Ovary (tissue), 9 donors: ENCODE data around the gene CNTD1. TPM values are rescaled to one million over a fixed set of nuclear protein-coding genes. Genes with fewer than 3 reads are reported as not detected.
A peak's percentile ranks its signal among the peaks of the same experiment; 100 is the strongest.

Experiments
- DNase-seq, 5 donors: peaks; one replicate each; pipeline ENCODE4 v3.0.0-alpha.2; 2019 to 2020
- H3K27ac ChIP-seq, 2 donors: fragments of 200-600 bp; one replicate each; pipeline versions ENCODE4 v1.5.1 to v1.8.0; 2019 to 2022
- H3K27me3 ChIP-seq: fragments of 200-600 bp; one replicate; pipeline ENCODE4 v1.8.0; 2022
- H3K36me3 ChIP-seq: fragments of 200-600 bp; sonication (generic); one replicate; pipeline ENCODE4 v1.5.1; 2019
- H3K4me1 ChIP-seq: one replicate; pipeline ENCODE4 v1.8.1; 2013; ENCODE audit warnings: mild to moderate bottlenecking, moderate library complexity; ENCODE audit not compliant: insufficient read depth
- H3K4me3 ChIP-seq: fragments of 200-600 bp; sonication (generic); one replicate; pipeline ENCODE4 v1.5.1; 2017
- H3K9me3 ChIP-seq, 2 donors: fragments of 200-600 bp in 1 of 2; sonication (generic) in 1 of 2; one replicate each; pipeline versions ENCODE4 v1.5.1 to v1.8.1; 2013 to 2019; ENCODE audit warnings: mild to moderate bottlenecking in 1 of 2, moderate library complexity in 1 of 2
- EP300 ChIP-seq: sonication (generic); formaldehyde crosslinking; IDR thresholded peaks from one replicate; pipeline ENCODE4 v1.6.1; 2017; ENCODE audit warnings: antibody characterized with exemption
- POLR2A ChIP-seq: fragments of 450-650 bp; IDR thresholded peaks from one replicate; pipeline ENCODE4 v1.6.1; 2017; ENCODE audit warnings: antibody characterized with exemption, mild to moderate bottlenecking, moderate library complexity
- WGBS, 3 donors: extraction: QIAGEN DNeasy Blood & Tissue Kit in 1 of 3; methylation state at CpG; one replicate each; pipeline versions ENCODE4 v1.1.5 to v1.1.7; 2013 to 2017; 5-methylcytosine and 5-hydroxymethylcytosine counted together
- intact Hi-C, 4 donors: fragments of 100-400 bp; cut with DNase I; formaldehyde crosslinking; loops; one replicate each; pipeline versions ENCODE4 v1.11.0 to v1.15.1; 2022 to 2023
- polyA plus RNA-seq, 2 donors: library from polyadenylated mRNA; stranded (reverse); fragments of 200-250 nt in 1 of 2; fragments of 350-450 nt in 1 of 2; fragmentation: Illumina TruSeq in 1 of 2; extraction: RNeasy Lipid Tissue Mini Kit (QIAGEN cat#74804) in 1 of 2; gene quantifications; one replicate each; pipeline ENCODE4 v1.2.3, GENCODE V29; 2013 to 2014
- total RNA-seq, 7 donors: library from RNA; depleted of rRNA in 2 of 7; stranded (reverse); fragments of >200 nt in 2 of 7; fragmentation: NEBNext Ultra II Directional in 3 of 7; extraction: Animal tissue kit (Norgen Biotek cat#: 25700) in 3 of 7; gene quantifications; one replicate each; pipeline versions ENCODE4 v1.1.0 to v1.2.4, GENCODE V29; 2016 to 2023
- TF ChIP-seq, protein P1 (sequence below), 3 donors: fragments of 450-650 bp in 2 of 3; fragments of 200-600 bp in 1 of 3; IDR thresholded peaks; one replicate each; pipeline versions ENCODE4 v1.5.1 to v1.8.0; 2016 to 2022; ENCODE audit warnings: antibody characterized with exemption in 3 of 3, mild to moderate bottlenecking in 1 of 3
- donor health status: DM: no; HTN: no; CAD: no; lungs with moderate emphysema.
- donor health status: DM: no; HTN: no; CAD: no.
- donor health status: Bipolar disorder and iron deficiency.
- donor health status: DM: yes; HTN: yes; CAD: no.
- donor health status: DM: no; HTN: no; CAD: no.
- donor health status: DM: yes; HTN: yes; CAD: no.

The CNTD1 gene
- total and polyA plus RNA-seq, 9 donors, result 0.22 to 0.79 (median 0.33) TPM; not detected in 2

DNA sequence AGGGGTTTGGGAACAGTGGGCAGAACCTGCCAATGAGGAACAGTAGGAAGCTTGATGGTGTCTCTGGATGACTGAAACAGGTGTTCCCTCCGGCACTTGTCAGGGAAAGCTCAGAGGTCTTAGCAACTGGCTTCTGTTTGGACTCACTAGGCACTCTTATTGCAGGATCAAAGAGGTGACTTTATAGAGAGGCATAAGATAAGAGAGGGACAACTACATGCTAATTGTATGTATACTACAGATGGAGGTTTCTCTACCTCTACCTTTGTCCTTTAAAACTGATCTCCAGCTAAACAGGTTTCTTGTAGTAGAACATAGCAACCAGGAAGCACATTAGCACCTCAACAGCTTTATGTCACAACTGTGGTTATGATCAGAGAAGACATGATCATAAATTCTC is 7.6 kb downstream of the CNTD1 start:
- Histone ChIP-seq H3K9me3 (no peaks in the 10 kb centered on the region), H3K4me1 (no peaks in the 10 kb centered on the region), H3K36me3 (no peaks in the 10 kb centered on the region), H3K4me3 (no peak overlapping the region), H3K27ac (no peak overlapping the region), H3K27me3 (no peaks in the 10 kb centered on the region)
- intact Hi-C loops, result no loop called here
- TF ChIP-seq EP300, result no peak
- TF ChIP-seq, protein P1, sequence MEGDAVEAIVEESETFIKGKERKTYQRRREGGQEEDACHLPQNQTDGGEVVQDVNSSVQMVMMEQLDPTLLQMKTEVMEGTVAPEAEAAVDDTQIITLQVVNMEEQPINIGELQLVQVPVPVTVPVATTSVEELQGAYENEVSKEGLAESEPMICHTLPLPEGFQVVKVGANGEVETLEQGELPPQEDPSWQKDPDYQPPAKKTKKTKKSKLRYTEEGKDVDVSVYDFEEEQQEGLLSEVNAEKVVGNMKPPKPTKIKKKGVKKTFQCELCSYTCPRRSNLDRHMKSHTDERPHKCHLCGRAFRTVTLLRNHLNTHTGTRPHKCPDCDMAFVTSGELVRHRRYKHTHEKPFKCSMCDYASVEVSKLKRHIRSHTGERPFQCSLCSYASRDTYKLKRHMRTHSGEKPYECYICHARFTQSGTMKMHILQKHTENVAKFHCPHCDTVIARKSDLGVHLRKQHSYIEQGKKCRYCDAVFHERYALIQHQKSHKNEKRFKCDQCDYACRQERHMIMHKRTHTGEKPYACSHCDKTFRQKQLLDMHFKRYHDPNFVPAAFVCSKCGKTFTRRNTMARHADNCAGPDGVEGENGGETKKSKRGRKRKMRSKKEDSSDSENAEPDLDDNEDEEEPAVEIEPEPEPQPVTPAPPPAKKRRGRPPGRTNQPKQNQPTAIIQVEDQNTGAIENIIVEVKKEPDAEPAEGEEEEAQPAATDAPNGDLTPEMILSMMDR (IDR thresholded peaks at IDR 0.05), result no peak
- 87 to 94% (median 94%) methylated on average over 1 of the region's 1 CpG for WGBS, 3 donors
- DNase-seq, result no peak

DNA sequence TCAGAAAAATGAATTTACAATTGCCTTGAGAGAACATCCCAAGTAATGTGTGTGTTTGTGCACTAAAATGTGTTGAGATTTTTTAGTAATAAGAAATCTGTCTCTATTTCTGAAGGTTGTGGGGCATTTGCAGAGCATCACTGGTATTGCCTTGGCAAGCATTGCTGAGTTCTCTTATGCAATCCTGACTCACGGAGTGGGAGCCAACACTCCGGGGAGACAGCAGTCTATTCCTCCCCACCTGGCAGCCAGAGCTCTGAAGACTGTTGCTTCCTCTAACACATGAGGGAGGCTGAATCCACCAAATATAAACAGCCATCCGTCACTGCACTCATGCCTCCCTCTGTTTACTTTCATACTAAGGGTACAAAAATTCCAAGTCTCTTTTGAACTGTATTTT is 10.6 kb downstream of the CNTD1 start:
- 4 to 9% (median 9%) methylated on average over 3 of the region's 3 CpGs for WGBS, 3 donors
- no peaks in the 10 kb centered on the region for H3K4me1 ChIP-seq
- H3K9me3 ChIP-seq, result no peaks in the 10 kb centered on the region
- H3K27ac ChIP-seq, result peak overlapping the region in 1 of 2 donors; percentile 24
- H3K4me3 ChIP-seq, result no peak overlapping the region
- H3K27me3 ChIP-seq, result no peaks in the 10 kb centered on the region
- H3K36me3 ChIP-seq, result no peaks in the 10 kb centered on the region
- TF ChIP-seq EP300 (no peak), POLR2A (no peak)
- TF ChIP-seq, protein P1 (IDR thresholded peaks at IDR 0.05), result no peak
- intact Hi-C loops, result no loop called here
- DNase-seq, result peak; percentile 60 to 76 (median 65)

DNA sequence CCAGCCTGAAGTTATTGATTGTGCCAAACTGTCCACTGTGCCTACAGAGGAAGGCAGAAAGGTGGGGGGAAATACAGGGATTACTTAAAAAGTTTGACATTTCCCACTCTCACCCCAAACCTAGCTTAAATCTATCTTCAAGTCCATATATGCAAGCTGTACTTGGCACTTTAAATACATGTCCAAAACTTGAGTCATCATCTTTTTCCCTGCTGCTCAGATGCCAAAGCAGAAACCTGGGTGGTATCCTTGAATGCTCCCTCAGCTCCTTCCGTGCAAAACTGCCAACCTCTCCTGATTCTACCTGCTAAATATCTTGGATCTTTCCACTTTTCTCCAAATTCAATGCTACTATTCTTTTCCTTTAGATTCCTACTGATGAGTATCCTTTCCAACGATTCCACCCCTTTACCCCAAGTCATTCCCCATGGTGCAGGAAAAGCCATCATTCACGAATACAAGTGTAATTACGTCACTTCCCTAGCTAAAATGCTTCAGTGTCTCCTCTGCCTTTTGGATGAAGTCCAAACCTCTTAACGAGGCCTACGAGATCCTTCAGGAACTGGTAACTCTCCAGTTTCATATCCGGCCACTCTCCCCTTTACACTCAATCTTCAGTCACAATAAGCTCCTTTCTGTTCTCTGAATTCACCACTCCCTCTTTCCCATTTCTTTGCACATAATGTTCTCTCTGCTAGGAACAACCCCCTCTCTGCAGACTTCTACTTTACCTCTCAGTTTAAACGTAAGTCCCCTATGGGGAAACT is 16.2 kb downstream of the CNTD1 start:
- no peaks in the 10 kb centered on the region for H3K27me3 ChIP-seq
- DNase-seq, result no peak
- no peaks in the 10 kb centered on the region for H3K9me3 ChIP-seq
- no peaks in the 10 kb centered on the region for H3K4me1 ChIP-seq
- no peak overlapping the region for H3K27ac ChIP-seq
- whole genome bisulfite sequencing, 3 donors, result 55 to 67% (median 66%) methylated on average over 8 of the region's 8 CpGs
- TF ChIP-seq, protein P1 (IDR thresholded peaks at IDR 0.05), result no peak
- no peak overlapping the region for H3K4me3 ChIP-seq
- intact Hi-C loops, result loop anchor here in 1 of 4 donors (5.0 kb wide), 1 partner anchor 348 kb away; no protein-coding TSS in a partner anchor
- H3K36me3 ChIP-seq, result no peaks in the 10 kb centered on the region

DNA sequence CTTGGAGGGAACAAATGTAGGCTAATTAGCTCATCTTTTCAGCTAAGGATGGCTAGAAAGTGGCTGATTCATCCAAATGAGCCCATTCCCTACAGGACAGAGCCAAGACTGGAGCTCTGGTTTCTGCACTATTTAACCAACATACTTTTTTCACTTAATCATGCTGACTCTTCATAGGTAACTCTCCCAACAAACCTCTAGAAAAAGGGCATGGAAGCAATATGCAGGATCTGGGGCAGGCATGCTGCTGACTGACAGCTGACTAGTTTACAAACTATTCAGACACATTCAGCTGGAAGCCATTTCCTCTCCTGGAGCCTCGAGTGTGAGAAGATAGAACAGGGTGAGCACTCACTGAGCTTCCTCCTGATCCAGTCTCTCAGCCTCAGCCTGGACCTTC is 19.2 kb downstream of the CNTD1 start:
- intact Hi-C loops, result loop anchor here in 1 of 4 donors (5.0 kb wide), 1 partner anchor 351 kb away; no protein-coding TSS in a partner anchor

DNA sequence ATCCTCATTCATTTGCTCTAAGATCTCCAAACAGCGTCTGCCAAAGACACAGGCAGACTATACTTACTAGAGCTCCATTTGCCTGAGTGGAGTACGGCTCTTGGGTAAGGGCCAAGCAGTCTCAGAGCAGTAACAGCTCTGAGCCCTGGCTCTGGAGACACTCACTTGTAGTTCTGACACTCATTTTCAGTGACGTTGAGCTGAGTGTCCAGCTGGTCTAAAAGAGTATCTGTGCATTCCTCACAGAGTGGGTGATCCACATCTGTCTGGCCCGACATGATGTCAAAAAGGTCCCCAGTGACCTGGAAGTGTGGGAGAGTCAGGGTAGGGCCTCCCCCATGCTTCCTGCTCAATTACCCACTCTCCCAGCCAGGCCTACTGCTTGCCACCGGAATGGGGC is 19.7 kb downstream of the CNTD1 start:
- no peaks in the 10 kb centered on the region for H3K27me3 ChIP-seq
- DNase-seq, result no peak
- no peaks in the 10 kb centered on the region for H3K9me3 ChIP-seq
- no peaks in the 10 kb centered on the region for H3K36me3 ChIP-seq
- intact Hi-C loops, result loop anchor here in 1 of 4 donors (5.0 kb wide), 1 partner anchor 351 kb away; no protein-coding TSS in a partner anchor
- peaks cover 1% of the 10 kb centered on the region for H3K4me1 ChIP-seq
- TF ChIP-seq, protein P1 (IDR thresholded peaks at IDR 0.05), result no peak
- no peak for TF ChIP-seq POLR2A
- no peak for TF ChIP-seq EP300
- 77 to 85% (median 83%) methylated on average over 5 of the region's 5 CpGs for WGBS, 3 donors
- no peak overlapping the region for H3K4me3 ChIP-seq
- H3K27ac ChIP-seq, result no peak overlapping the region

More for the DNA sequence above, 19.2 kb downstream of the CNTD1 start:
- no peaks in the 10 kb centered on the region for H3K9me3 ChIP-seq
- no peaks in the 10 kb centered on the region for H3K27me3 ChIP-seq
- H3K27ac ChIP-seq, result no peak overlapping the region
- 67 to 85% (median 78%) methylated on average over 1 of the region's 1 CpG for WGBS, 3 donors
- no peaks in the 10 kb centered on the region for H3K4me1 ChIP-seq
- no peaks in the 10 kb centered on the region for H3K36me3 ChIP-seq
- TF ChIP-seq EP300 (no peak), POLR2A (no peak)
- no peak overlapping the region for H3K4me3 ChIP-seq
- no peak for DNase-seq
